Kasumi-1 (cell line): Measurements from ENCODE around the gene HSD17B11.
"Not testable (repeated sequence)": the region's sequence is repeated elsewhere in the genome, so short reads cannot be mapped to it uniquely, and the experiment has no call there.

ENCODE experiments used
- DNase-seq, 2 experiments: peaks; one replicate each; lab custom pipeline; 2025; lab: John Stamatoyannopoulos, UW

The HSD17B11 gene

DNA sequence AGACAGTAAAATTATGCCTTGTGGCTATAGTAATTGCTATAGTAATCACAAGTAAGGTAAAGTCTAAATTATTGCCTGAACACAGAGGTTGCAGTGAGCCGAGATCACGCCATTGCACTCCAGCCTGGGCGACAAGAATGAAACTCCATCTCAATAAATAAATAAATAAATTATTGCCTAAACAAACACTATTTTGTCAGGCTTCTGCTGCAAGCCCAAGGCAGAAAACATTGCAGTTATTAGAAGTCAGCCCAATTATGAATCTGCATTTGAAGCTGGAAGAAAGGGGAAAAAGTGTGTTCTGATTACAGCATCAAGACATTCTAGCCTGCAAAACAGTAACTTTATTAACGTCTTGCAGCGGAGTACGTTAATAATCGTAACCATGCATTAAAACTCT is 85.4 kb downstream of the HSD17B11 start:
- DNase-seq: no peak

DNA sequence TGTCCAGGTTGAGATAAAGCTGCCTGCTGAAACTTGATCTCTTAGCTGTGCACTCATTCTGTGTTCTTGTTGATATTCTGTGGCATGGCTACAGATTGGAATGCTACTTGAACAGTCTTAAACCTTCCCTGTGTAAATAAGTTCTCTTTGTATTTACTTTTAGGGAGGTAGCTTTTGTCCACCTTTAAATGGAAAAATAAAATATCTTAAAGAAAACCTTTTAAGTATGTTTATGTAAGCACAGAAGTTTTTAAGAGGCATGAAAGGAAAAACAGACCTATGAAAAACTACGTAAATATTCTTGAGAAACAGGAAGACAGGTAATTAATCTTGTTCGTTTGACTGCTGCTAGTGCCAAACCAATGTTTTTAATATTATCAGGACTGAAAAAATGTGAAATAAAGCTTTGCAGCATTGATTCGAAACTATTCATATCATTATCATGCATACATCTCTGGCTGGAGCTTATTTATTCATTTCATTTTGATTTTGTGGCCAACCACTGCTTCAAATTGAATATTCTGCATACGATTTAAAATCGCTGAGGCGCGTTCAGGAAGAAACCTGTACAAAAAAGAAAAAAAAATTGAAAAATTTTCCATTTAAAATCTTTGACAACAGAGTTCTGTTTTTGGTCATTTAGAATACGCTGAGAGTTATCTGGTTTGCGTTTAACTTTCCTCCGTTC is 86.1 kb downstream of the HSD17B11 start:
- no peak for DNase-seq

DNA sequence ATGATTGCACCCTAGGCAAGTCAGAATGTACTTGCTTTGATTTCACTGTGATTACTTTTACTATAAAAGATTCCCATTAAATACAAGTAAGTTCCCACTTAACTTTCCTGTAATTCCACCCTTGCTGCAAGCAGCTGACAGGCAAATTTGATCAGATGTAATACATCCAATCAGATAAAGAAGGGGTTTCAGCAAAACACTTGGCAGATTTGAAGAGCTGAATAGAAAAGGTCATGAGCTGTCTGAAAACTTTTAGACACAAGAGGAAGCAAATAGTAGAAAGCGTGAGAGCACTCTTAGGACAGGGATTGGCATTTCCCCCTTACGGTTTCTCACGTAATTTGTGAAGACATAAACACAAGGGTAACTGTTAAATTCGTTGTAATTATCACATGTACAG is 91.1 kb downstream of the HSD17B11 start:
- DNase-seq: no peak

- DNase-seq: no peak
These were observed 92.6 kb downstream of the HSD17B11 start for GRCh38 chr4:87298362-87298761.

DNA sequence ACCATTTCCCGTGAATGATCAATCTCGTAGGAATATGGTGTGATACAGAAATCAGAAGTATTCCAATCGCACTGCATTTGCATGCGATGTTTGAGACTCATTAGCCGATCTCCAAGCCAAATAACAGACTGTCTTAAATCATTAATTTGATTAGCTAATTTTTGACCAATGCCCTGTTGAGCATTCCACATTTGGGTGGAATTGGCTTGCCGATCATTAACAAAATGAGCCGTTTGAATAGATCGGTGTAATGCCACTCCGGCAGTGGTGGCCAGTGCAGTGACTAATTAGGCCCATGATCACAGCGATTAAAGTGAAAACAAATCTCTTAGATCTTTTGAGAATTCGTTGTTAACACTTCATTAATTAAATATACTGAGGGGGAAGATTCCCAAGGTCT is 96.1 kb downstream of the HSD17B11 start:
- not testable (repeated sequence) for DNase-seq

DNA sequence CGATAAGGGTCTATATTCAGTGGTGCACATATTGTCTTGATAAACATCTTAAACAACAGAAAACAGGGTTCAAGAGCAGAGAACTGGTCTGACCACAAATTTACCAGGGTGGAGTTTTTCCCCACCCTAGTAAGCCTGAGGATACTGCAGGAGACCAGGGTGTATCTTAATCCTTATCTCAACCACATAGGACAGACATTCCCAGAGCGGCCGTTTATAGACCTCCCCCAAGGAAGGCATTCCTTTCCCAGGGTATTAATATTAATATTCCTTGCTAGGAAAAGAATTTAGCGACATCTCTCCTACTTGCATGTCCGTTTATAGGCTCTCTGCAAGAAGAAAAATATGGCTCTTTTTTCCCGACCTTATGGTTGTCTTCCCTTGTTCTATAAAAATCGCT is 97.1 kb downstream of the HSD17B11 start:
- not testable (repeated sequence) for DNase-seq

- no peak for DNase-seq
These were observed 104.0 kb downstream of the HSD17B11 start for GRCh38 chr4:87286970-87287369.
